Common myeloid progenitor, CD34-positive (primary cell): ENCODE measurements around the gene ADAT1.

Experiments
- CTCF ChIA-PET: fragments of 350-600 bp; sonication (Branson Sonifier 250); formaldehyde crosslinking; loops from one replicate; lab custom pipeline; 2021; ENCODE audit warnings: antibody characterized with exemption; lab: Charles Lee
- POLR2A ChIA-PET: fragments of 350-600 bp; sonication (Branson Sonifier 250); formaldehyde crosslinking; loops from one replicate; lab custom pipeline; 2021; ENCODE audit warnings: antibody characterized with exemption; lab: Charles Lee
- DNase-seq, 3 donors: peaks; one replicate each; pipeline versions ENCODE4 v3.0.0 to v3.0.0-alpha.2; 2013
- H3K27ac ChIP-seq, 2 experiments: 1 replicate in 1 of 2; 2 replicates in 1 of 2; pipeline ENCODE4 v1.7.0; 2013; ENCODE audit warnings: inconsistent platforms in 2 of 2, low read length in 2 of 2, mild to moderate bottlenecking in 2 of 2, low read depth in 1 of 2, moderate library complexity in 1 of 2; ENCODE audit not compliant: severe bottlenecking in 2 of 2, insufficient read depth in 1 of 2, poor library complexity in 1 of 2
- H3K27me3 ChIP-seq, 5 experiments: replicated peaks in 2 of 5; 1 replicate in 3 of 5; 2 replicates in 2 of 5; pipeline versions ENCODE4 v1.6.1 to v1.7.0; 2013; ENCODE audit warnings: low read length in 4 of 5, mild to moderate bottlenecking in 2 of 5, moderate library complexity in 2 of 5, inconsistent platforms in 1 of 5; ENCODE audit not compliant: insufficient read depth in 5 of 5, control insufficient read depth in 4 of 5
- H3K36me3 ChIP-seq, 4 experiments: 1 replicate in 2 of 4; 2 replicates in 2 of 4; pipeline versions ENCODE4 v1.6.1 to v1.7.0; 2013; ENCODE audit warnings: low read length in 3 of 4, control low read depth in 1 of 4, mild to moderate bottlenecking in 1 of 4; ENCODE audit not compliant: control insufficient read depth in 4 of 4, insufficient read depth in 4 of 4
- H3K4me1 ChIP-seq, 4 experiments: 1 replicate in 3 of 4; 2 replicates in 1 of 4; pipeline versions ENCODE4 v1.6.1 to v1.7.1; 2013; ENCODE audit warnings: low read length in 3 of 4, mild to moderate bottlenecking in 3 of 4, control low read depth in 1 of 4, inconsistent platforms in 1 of 4, moderate library complexity in 1 of 4; ENCODE audit not compliant: control insufficient read depth in 4 of 4, insufficient read depth in 4 of 4; ENCODE audit errors: control extremely low read depth in 1 of 4
- H3K4me3 ChIP-seq, 7 experiments: 1 replicate in 4 of 7; 2 replicates in 3 of 7; pipeline versions ENCODE4 v1.5.1 to v1.7.0; 2013; ENCODE audit warnings: mild to moderate bottlenecking in 7 of 7, low read length in 6 of 7, moderate library complexity in 6 of 7, inconsistent platforms in 2 of 7, low read depth in 2 of 7, control low read depth in 1 of 7; ENCODE audit not compliant: insufficient read depth in 4 of 7, control insufficient read depth in 1 of 7; ENCODE audit errors: extremely low read depth in 1 of 7
- H3K9me3 ChIP-seq, 5 experiments: 1 replicate in 4 of 5; 2 replicates in 1 of 5; pipeline versions ENCODE4 v1.6.1 to v1.7.1; 2013; ENCODE audit warnings: low read length in 4 of 5, mild to moderate bottlenecking in 2 of 5, inconsistent platforms in 1 of 5, low read depth in 1 of 5, moderate library complexity in 1 of 5; ENCODE audit not compliant: control insufficient read depth in 4 of 5, insufficient read depth in 2 of 5; ENCODE audit errors: control extremely low read depth in 1 of 5
- WGBS: methylation state at CpG from one replicate; pipeline ENCODE4 v1.1.5; 2013; ENCODE audit not compliant: insufficient coverage; 5-methylcytosine and 5-hydroxymethylcytosine counted together

Gene ADAT1

GRCh38 chr16:75632857-75633256 lies 9.8 kb upstream of the ADAT1 start:
- no peak for DNase-seq
- POLR2A ChIA-PET, result interaction anchor here (1.5 kb wide), 1 partner anchor 15 kb away, joined by 3 read pairs; the partner anchor contains the start of genes KARS1 and TERF2IP
- CTCF ChIA-PET, result interaction anchor here (0.9 to 1.8 kb wide), 4 partner anchors 8 to 168 kb away, joined by 3 to 8 read pairs (median 4); partner anchors contain the start of genes KARS1 and TERF2IP
- H3K27me3 ChIP-seq, result no peaks in the 10 kb centered on the region
- H3K4me3 ChIP-seq, result no peak overlapping the region
- WGBS, result 87% methylated on average over 4 of the region's 8 CpGs
- H3K4me1 ChIP-seq, result peaks cover 6 to 13% (median 10%) of the 10 kb centered on the region in 4 experiments
- peaks cover 19 to 88% (median 74%) of the 10 kb centered on the region in 4 experiments for H3K36me3 ChIP-seq
- H3K9me3 ChIP-seq, result no peaks in the 10 kb centered on the region
- H3K27ac ChIP-seq, result no peak overlapping the region

- WGBS, result 92% methylated on average over 2 of the region's 3 CpGs
- H3K4me1 ChIP-seq, result peaks cover 22 to 29% (median 26%) of the 10 kb centered on the region in 4 experiments
- no peaks in the 10 kb centered on the region for H3K27me3 ChIP-seq
- ChIA-PET POLR2A (no interaction called here), CTCF (interaction anchor here (1.1 to 1.7 kb wide), 2 partner anchors 8 to 15 kb away, joined by 3 read pairs; no protein-coding TSS in a partner anchor)
- no peak for DNase-seq
- H3K9me3 ChIP-seq, result no peaks in the 10 kb centered on the region
- no peak overlapping the region for H3K4me3 ChIP-seq
- peaks cover 22 to 88% (median 69%) of the 10 kb centered on the region in 4 experiments for H3K36me3 ChIP-seq
- no peak overlapping the region for H3K27ac ChIP-seq
Observed at GRCh38 chr16:75630052-75630451, 7.0 kb upstream of the ADAT1 start.

- H3K4me3 ChIP-seq, result no peak overlapping the region
- H3K36me3 ChIP-seq, result peaks cover 23 to 86% (median 64%) of the 10 kb centered on the region in 4 experiments
- H3K27ac ChIP-seq, result no peak overlapping the region
- no peaks in the 10 kb centered on the region for H3K27me3 ChIP-seq
- H3K4me1 ChIP-seq, result peaks cover 22 to 29% (median 26%) of the 10 kb centered on the region in 4 experiments
- WGBS, result over 99% methylated on average over 10 of the region's 10 CpGs
- no peak for DNase-seq
- H3K9me3 ChIP-seq, result no peaks in the 10 kb centered on the region
- POLR2A ChIA-PET, result no interaction called here
- CTCF ChIA-PET, result interaction anchor here (0.8 to 1.7 kb wide), 3 partner anchors 9 to 17 kb away, joined by 3 read pairs; no protein-coding TSS in a partner anchor
Observed at GRCh38 chr16:75629132-75629531, 6.1 kb upstream of the ADAT1 start.

GRCh38 chr16:75628351-75628750 lies 5.3 kb upstream of the ADAT1 start:
- Histone ChIP-seq H3K27ac (peak overlapping the region in 1 of 2 experiments; percentile 23), H3K27me3 (no peaks in the 10 kb centered on the region), H3K4me3 (peak overlapping the region in 2 of 7 experiments; percentile 16 to 53), H3K36me3 (peaks cover 21 to 79% (median 57%) of the 10 kb centered on the region in 4 experiments), H3K4me1 (peaks cover 22 to 30% (median 30%) of the 10 kb centered on the region in 4 experiments), H3K9me3 (no peaks in the 10 kb centered on the region)
- ChIA-PET CTCF (interaction anchor here (1.7 kb wide), 1 partner anchor 17 kb away, joined by 3 read pairs; no protein-coding TSS in a partner anchor), POLR2A (no interaction called here)
- 86% methylated on average over 4 of the region's 4 CpGs for WGBS
- no peak for DNase-seq

GRCh38 chr16:75627851-75628250 lies 4.8 kb upstream of the ADAT1 start:
- Histone ChIP-seq H3K27ac (peak overlapping the region in 1 of 2 experiments; percentile 31), H3K4me1 (peaks cover 22 to 31% (median 30%) of the 10 kb centered on the region in 4 experiments), H3K27me3 (no peaks in the 10 kb centered on the region), H3K36me3 (peaks cover 21 to 75% (median 52%) of the 10 kb centered on the region in 4 experiments), H3K4me3 (peak overlapping the region in 2 of 7 experiments; percentile 16 to 53), H3K9me3 (no peaks in the 10 kb centered on the region)
- peak; percentile 59 to 87 (median 75) for DNase-seq
- WGBS, result 14% methylated on average over 2 of the region's 3 CpGs
- CTCF ChIA-PET, result no interaction called here
- POLR2A ChIA-PET, result no interaction called here

- Histone ChIP-seq H3K36me3 (peaks cover 21 to 65% (median 43%) of the 10 kb centered on the region in 4 experiments), H3K4me3 (peak overlapping the region in 1 of 7 experiments; percentile 17), H3K27ac (peak overlapping the region; percentile 2 to 42), H3K9me3 (no peaks in the 10 kb centered on the region), H3K4me1 (peaks cover 30 to 41% (median 38%) of the 10 kb centered on the region in 4 experiments), H3K27me3 (no peaks in the 10 kb centered on the region)
- WGBS, result 90% methylated on average over 4 of the region's 4 CpGs
- ChIA-PET CTCF (interaction anchor here (1.2 kb wide), 1 partner anchor 21 kb away, joined by 4 read pairs; the partner anchor contains the start of genes KARS1 and TERF2IP), POLR2A (no interaction called here)
- no peak for DNase-seq
Observed at GRCh38 chr16:75626806-75627205, 3.7 kb upstream of the ADAT1 start.

GRCh38 chr16:75624921-75625334 lies 1.8 kb upstream of the ADAT1 start:
- 100% methylated on average over 4 of the region's 4 CpGs for WGBS
- ChIA-PET POLR2A (no interaction called here), CTCF (no interaction called here)
- Histone ChIP-seq H3K27ac (no peak overlapping the region), H3K36me3 (peaks cover 18 to 57% (median 32%) of the 10 kb centered on the region in 4 experiments), H3K27me3 (no peaks in the 10 kb centered on the region), H3K4me3 (no peak overlapping the region), H3K9me3 (no peaks in the 10 kb centered on the region), H3K4me1 (peaks cover 32 to 53% (median 41%) of the 10 kb centered on the region in 4 experiments)
- peak in 1 of 3 donors; percentile 5 for DNase-seq
